HG03135 (cell line): ENCODE data around the gene PDCD4.

ENCODE experiments used
- ATAC-seq: cut with Tn5 transposase; IDR thresholded peaks from one replicate; pipeline ENCODE4 v1.9.1; 2021; ENCODE audit warnings: mild to moderate bottlenecking, moderate library complexity; ENCODE audit not compliant: unreplicated experiment

The PDCD4 gene

DNA sequence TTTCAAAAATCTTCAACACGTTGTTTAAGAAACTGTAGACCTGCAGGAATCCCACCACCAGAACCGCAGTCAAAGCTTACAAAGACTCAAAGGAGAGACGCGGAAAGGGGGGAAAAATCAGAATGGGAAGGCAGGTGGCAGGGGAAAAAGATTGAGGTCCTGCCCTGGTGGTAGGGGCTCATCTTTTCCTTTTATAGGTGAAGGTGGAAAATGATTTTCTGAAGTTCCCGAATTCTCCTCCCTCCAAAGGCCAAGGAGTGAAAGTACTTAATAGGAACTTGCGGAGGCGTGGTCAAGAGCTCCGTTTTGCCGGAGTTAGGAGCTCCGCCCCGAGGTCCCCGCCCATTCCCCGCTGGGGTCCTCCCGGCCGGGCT, 46.5 kb downstream of the PDCD4 start:
- no peak for ATAC-seq

- ATAC-seq: peak; percentile 85
Observed at GRCh38 chr10:110918643-110919348, 47.1 kb downstream of the PDCD4 start, which contains the start of gene BBIP1. BBIP1 (minus strand) TSS chr10:110919180; CDS start chr10:110918157, 1,023 bp downstream.

DNA sequence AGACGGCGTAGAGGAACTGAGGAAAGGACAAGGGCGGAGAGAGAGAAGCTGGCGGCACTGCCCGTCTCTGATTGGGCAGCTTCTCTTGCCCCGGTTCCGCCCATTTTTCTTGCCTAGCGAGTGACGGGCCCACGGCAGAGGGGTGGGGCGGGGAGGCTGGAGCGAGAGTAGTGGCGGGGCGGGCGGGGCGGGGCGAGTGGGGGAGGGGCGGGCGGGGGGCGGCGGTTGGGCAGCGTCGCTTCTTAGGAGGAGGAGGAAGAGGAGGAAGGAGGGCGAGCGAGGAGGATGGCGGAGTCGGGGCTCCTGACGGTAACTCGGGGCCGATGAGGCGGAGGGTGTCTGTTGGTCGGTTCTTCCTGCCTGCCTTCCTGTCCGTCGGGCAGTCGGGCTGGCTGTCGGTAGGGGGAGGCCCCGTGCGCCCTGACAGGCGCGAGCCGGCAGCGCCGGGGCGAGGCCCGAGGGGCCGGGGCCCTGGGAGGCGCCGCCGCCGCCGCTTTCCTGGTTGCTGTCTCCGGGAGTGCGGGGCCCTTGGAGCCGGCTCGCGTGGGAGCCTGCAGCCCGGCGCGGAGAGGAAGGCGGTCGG, 47.7 kb downstream of the PDCD4 start, which contains the start of gene SHOC2:
TSS of gene SHOC2 (plus strand) at position 256 of the 583 bp plus-strand sequence. CDS start 44,755 bp downstream, outside the sequence.
- peak; percentile 7 for ATAC-seq

GRCh38 chr10:110919971-110920881, 48.5 kb downstream of the PDCD4 start:
- peak; percentile 29 for ATAC-seq

DNA sequence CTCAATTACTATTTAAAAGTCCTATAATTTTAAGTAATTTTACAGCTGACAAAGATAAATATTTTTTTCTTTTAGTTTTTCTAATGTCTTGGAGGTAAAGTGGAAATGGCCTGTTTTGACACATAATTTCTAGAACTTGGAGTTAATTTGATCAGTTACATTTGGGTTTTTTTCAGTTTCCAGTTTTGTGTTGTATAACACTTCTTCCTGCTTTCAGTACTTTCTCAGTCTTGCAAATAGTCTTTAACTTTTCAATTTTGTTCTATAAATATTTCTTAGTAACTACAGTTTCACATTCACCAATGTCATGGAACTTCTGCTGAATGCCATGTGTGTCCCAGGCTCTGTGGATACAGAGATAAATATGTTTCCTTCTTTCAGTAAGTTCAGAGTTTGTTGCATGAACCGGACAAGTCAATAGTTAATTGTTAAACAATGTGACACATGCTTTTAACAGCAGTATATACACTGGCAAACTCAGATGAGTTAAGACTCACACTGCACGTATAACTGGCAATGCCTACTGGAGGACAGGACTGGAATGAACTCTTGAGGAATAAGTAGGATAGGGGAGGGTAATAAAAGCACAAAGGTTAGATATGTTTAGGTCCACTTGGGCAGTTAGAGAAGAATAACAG, 52.2 kb downstream of the PDCD4 start:
- ATAC-seq: no peak

DNA sequence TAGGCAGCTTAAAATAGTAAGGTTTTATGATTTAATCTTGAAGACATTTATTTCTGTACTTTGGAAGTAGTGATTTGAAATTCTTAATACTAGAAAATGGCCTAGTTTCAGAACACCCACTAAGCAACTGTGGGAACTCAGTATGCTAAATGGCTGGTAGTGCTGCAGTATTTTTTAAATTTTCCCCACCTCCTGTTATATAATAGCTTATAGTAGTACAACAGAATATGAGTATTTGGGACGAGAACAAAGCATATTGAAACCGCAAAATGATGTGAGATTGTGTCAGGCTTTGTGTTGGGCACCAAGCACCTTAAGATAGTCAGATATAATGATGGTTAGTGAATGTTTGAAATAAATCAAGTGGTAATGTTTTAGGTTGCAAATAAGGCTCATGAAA, 55.7 kb downstream of the PDCD4 start:
- no peak for ATAC-seq

DNA sequence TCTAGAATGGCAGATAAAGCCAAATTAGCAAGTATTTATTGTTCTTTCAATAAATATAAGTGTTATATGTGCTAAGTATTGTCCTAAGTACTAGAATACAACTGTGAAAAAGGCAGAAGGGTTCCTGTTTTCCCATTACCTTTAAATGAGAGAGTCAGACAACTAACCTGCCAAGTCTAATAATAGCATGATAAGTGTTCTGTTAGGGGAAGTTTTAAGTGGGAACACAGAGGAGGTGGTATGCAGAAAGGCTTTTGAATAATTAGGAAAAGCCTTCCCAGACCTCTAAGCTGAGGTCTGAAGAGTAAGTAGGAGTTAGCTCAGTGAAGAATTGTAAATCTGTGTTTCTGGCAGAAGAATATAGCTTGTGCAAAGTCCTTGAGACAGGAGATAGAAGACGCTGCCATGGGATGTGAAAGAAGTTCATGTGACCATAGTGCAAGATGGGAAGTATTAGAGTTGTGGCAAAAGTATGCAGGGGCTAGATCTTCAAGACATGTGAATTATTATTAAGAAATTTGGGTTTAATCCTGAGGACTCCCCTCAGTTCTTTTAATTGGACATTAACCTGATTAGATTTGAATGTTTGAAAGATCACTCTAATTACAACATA, 60.1 kb downstream of the PDCD4 start:
- no peak for ATAC-seq

DNA sequence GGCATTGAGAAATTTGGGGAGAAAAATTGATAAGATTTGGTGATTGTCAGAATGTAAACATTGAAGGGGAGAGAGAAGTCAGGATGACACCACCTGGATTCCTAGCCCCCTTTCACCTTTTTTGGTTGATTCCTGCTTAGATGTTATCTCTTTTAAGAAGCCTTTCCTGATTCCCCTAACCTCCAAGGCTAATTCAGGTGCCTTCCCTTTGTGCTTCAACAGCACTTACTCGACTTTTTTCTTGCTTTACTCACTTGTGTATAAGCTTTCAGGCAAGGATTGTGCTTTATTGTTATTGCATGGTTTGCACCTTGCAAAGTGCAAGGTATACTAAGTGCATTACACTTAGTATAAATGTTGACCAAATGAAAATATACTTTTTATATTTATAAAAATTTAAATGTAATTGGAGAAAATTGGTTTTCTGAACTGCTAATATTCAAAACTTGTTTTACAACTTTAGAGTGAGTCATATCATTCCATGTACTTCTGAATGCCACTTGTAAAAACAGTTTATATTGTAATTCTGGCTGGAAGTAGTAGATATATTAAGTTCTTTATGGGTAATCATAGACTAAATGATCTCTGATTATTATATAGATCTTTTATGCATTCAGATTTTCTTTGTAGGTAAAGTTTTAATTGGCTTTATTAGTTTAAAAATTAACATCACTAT, 60.9 kb downstream of the PDCD4 start:
- no peak for ATAC-seq

GRCh38 chr10:110936757-110937156, 65.0 kb downstream of the PDCD4 start:
- no peak for ATAC-seq

DNA sequence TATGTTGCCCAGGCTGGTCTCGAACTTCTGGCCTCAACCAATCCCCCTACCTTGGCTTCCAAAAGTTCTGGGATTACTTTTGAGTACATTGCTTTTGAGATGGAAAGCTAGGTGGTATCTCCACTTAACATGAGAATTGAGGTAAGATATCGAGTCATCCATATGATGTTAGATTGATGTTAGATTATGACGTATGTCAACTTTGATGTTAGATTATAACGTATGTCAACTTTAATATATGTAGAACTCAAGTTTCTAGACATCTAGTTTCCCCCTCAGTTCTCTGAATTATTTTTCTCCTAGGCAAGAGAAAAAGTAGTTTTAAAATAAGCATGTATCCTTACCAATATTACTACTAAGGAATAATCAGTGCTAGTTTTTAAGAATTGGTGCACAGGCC, 67.7 kb downstream of the PDCD4 start:
- ATAC-seq: no peak

- no peak for ATAC-seq
Observed at GRCh38 chr10:110944792-110945396, 73.2 kb downstream of the PDCD4 start.

DNA sequence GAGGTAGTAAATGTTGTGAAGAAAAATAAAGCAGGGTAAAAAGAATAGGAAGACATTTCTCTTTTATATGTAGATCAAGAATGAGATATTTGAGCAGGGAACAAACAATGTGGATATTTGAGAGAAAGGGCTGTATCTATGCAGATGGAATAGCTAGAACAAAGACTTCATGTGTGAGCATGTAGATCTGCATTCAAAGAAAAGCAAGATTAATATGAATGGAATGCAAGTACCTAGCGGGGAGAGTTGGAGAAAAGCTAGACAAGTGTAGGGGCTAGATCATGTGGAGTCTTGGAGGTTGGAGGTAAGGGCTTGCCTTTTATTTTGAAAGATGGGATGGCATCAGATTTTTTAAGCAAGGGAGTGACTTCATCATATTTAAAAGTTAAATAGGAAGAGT, 74.8 kb downstream of the PDCD4 start:
- ATAC-seq: no peak

DNA sequence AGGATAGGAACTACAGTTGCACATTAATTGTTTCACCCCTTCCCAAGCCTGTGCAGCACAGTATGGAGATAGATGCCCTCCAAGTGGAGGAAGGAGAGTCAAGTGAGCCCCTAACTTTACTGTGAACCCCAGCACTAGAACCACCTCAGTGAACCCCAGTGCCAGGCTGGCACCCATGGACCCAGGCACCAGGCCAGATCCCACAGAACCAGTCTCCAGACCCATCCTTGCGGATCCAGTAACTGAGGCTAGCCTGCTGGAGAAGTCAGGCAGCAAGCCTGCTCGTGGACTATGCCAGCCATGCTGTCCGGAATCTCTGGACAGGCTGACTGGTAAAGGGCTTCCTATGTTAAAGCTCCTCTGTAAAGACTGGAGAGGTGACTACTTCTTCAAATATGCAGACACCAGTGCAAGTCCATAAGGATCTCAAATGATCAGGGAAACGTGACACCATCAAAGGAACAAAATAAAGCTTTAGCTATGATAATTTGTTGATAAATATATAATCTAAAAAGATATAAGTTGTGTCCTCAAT, 75.4 kb downstream of the PDCD4 start:
- no peak for ATAC-seq
